WTC11 (cell line): ENCODE data around the gene SIN3A.

ENCODE experiments used
- ESRRA ChIP-seq: sonication (generic); formaldehyde crosslinking; IDR thresholded peaks from 2 replicates; pipeline ENCODE4 v1.8.1; 2022; ENCODE audit warnings: mild to moderate bottlenecking, missing genetic modification reagents, borderline replicate concordance
- GRHL2 ChIP-seq: fragments of 250-450 bp; sonication (Bioruptor Pico); IDR thresholded peaks from 2 replicates; pipeline ENCODE4 v1.8.0; 2022; ENCODE audit warnings: mild to moderate bottlenecking, moderate library complexity; ENCODE audit not compliant: insufficient replicate concordance, severe bottlenecking
- NR3C1 ChIP-seq: sonication (generic); formaldehyde crosslinking; conservative IDR thresholded peaks from 2 replicates; pipeline ENCODE4 v1.8.1; 2023; ENCODE audit warnings: low read depth, mild to moderate bottlenecking, missing genetic modification reagents
- RELA ChIP-seq: sonication (generic); formaldehyde crosslinking; IDR thresholded peaks from 2 replicates; pipeline ENCODE4 v1.8.1; 2022; ENCODE audit warnings: missing genetic modification reagents, mild to moderate bottlenecking, borderline replicate concordance
- ZNF138 ChIP-seq: sonication (generic); formaldehyde crosslinking; conservative IDR thresholded peaks from 2 replicates; pipeline ENCODE4 v1.8.1; 2022; ENCODE audit warnings: mild to moderate bottlenecking, moderate library complexity, missing genetic modification reagents
- TF ChIP-seq, protein P1 (sequence below): fragments of 200-600 bp; IDR thresholded peaks from 2 replicates; pipeline ENCODE4 v1.8.0; 2022; ENCODE audit warnings: antibody characterized with exemption

DNA sequence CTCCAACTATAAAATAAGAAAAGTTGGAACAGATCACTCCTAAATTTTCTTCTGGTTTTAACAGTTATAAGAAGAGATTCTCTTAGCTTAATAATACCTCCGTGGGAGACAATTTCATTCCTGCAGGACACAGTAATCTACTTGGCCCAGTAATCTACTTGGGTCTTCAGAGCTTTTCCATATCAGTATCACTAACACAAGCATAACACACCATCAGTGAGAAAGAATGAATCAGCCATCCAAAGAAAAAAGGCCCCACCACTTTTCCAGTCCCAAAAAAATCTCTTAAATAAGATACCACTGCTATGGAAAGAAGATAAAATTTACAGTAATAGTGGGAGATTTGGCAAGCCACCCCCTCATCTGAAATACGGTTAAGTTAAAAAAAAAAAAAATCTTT lies 20.2 kb downstream of the SIN3A start:
- TF ChIP-seq ZNF138 (CRISPR knock-in tag) (no peak), RELA (CRISPR knock-in tag) (no peak), ESRRA (CRISPR knock-in tag) (no peak), GRHL2 (no peak), NR3C1 (CRISPR knock-in tag) (no peak)
- TF ChIP-seq, protein P1, sequence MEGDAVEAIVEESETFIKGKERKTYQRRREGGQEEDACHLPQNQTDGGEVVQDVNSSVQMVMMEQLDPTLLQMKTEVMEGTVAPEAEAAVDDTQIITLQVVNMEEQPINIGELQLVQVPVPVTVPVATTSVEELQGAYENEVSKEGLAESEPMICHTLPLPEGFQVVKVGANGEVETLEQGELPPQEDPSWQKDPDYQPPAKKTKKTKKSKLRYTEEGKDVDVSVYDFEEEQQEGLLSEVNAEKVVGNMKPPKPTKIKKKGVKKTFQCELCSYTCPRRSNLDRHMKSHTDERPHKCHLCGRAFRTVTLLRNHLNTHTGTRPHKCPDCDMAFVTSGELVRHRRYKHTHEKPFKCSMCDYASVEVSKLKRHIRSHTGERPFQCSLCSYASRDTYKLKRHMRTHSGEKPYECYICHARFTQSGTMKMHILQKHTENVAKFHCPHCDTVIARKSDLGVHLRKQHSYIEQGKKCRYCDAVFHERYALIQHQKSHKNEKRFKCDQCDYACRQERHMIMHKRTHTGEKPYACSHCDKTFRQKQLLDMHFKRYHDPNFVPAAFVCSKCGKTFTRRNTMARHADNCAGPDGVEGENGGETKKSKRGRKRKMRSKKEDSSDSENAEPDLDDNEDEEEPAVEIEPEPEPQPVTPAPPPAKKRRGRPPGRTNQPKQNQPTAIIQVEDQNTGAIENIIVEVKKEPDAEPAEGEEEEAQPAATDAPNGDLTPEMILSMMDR: no peak
